Glomerular endothelial cell (primary cell): ENCODE measurements around the gene C1orf198. TPM values are rescaled to one million over a fixed set of nuclear protein-coding genes. Genes with fewer than 3 reads are reported as not detected.

Experiments used
- DNase-seq: peaks from one replicate; pipeline ENCODE4 v3.0.0-alpha.2; 2011; ENCODE audit warnings: low read depth, low spot score; ENCODE audit errors: extremely low read depth
- total RNA-seq: library from RNA; depleted of rRNA; stranded (reverse); fragments of >200 nt; gene quantifications from 2 replicates; pipeline ENCODE4 v1.2.3, GENCODE V29; 2015

Gene C1orf198
- total RNA-seq, 1 donor from 2014 or later = 83.2 TPM

DNA sequence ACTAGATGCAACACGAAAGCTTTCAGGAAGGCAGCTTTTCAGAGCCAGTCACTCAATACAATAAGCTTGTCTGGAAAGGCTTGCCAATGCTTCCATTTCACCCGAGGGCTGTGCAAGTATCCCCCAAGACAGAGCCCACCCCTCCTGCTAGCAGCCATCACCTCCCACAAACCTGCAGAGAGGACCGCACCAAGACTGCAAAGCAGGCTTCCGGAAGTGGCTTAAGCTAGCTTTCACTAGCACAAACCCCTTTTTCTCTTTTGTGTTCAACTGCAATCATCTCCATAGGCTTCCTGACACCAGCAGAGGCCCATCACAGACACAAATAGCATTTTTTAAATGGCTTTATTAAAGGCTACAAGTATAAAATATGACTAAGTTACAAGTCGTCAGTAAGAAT is 31.5 kb downstream of the C1orf198 start:
- no peak for DNase-seq

- no peak for DNase-seq
Measured at GRCh38 chr1:230836347-230836746, 32.0 kb downstream of the C1orf198 start.

- DNase-seq = no peak
Measured at GRCh38 chr1:230834292-230834691, 34.0 kb downstream of the C1orf198 start.

DNA sequence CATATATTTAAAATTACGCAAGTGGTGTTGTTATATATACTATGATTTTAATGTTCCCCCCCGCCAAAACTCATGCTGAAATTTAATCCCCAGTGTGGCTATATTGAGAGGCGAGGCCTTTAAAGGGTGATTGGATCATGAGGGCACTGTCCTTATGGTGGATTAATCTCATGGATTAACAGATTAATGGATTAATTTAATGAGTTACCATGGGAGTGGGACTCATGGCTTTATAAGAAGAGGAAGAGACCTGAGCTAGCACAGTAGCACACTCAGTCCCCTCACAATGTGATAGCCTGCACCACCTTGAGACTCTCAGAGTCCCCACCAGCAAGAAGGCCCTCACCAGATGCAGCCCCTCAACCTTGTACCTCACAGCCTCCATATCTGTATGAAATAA is 34.8 kb downstream of the C1orf198 start:
- no peak for DNase-seq

DNA sequence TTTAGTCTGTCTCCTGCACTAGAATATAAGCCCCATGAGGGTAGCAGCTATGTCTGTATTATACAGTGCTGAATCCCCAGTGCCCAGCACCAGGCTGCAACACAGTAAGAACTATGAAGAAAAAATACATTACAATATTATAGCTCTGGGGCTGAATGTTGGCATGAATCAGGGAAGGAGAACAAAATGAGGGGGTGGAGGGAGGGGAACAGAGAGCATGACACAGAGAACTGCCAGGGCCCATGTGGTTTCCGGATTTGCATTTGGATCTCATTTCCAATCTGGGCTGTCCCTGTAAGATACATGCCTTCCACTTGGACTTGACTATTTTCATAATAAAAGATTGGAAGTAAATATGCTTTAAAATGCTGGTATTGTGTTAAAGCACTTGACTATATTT is 35.8 kb downstream of the C1orf198 start:
- DNase-seq = no peak

DNA sequence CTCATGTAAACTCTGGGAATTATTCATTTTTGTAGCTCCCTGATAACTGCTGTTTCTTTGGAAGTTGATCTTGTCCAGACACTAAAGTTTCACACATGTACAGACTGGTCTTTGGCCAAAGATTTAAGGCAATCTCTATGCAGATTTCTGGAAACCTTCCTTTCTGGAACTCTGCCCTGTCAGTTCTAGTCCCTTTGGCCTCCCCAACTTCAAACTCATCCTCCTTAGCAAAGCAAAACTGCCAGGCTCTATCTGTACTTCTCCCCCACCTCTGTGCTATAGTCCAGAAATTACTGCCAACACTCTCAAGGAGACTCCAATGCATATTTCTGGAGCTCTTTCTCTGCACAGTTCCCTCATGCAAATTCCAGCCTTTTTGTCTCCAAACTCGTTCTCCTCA is 36.5 kb downstream of the C1orf198 start:
- no peak for DNase-seq

- no peak for DNase-seq
Measured at GRCh38 chr1:230828421-230828820, 39.9 kb downstream of the C1orf198 start.

DNA sequence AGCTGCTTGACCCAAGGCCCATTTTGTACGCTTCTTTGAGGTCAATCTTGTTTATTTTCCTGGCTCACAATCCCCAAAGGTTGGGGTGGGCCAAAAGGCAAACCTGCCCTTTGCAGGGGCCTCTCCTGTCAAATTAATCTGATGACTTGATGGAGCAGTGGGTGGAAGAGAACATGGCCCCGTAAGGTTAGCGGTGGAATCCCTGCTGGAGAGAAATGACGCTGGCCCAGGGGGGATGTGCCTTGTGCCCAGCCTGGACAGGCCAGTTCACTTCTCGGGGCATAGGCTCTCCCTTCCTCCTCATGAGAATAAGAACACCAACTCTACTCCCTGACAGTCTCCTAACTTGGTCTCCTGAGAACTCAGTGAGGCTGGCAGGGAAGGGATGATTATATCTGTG is 40.5 kb downstream of the C1orf198 start:
- DNase-seq = no peak

DNA sequence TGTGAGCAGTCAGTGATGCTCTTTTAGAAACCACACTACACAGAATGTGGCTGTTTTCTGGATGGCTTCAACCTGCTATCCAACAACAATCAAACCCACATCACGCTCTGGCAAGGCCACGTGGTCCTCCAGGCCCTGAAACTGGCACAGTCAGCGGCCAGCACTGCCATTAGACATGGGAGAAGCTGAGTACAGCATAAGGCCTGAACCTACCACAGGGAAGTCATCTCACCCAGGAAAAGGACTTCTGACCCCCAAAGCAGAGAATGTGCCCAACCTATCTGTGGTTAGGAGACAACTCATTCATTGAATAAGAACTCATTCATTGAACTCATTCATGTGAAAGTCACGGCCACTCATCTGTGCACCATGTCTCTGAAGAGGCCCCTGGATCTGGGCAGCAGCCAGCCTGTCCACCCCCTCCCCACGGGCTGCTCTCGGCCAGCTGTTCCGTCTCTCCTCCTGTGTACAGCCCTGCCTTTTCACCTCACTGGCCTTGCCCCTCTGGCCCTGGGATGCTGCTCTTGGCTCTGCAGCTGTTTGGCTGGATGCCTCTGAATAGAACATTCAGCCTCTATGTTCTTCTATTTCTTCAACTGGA is 41.1 kb downstream of the C1orf198 start:
- no peak for DNase-seq

DNA sequence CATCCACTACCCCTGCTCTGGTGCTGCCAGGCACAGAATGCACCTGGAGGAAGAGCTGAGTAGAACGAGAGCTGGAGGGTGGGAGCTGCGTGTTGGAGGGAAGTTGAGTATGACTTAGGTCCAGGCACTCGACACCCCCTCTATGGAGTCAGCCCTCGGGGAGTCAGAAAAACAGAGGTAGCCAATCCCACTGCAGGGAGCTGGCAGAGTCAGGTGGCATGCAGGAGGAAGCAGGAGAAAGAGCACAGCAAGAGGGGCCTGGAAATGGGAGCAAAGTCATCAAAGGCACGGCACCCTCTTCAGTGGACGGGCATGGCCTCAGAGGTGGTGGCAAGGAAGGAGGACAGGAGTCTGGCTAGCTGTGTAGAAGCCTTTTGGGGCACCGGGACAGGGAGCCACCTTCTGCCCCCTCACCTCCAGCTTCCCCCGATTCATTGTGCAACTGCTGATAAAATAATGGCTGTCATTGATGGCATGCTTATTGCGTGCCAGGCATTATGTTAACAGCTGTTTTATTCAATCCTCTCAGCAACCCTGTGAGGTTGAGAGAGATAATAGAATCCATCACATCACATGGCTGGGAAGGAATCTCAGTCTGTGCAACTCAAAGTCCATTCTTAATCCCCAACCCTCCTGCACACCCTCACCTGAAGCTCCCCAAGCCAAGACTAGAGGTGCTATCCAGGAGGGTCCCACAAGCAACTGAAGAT is 42.0 kb downstream of the C1orf198 start:
- no peak for DNase-seq

DNA sequence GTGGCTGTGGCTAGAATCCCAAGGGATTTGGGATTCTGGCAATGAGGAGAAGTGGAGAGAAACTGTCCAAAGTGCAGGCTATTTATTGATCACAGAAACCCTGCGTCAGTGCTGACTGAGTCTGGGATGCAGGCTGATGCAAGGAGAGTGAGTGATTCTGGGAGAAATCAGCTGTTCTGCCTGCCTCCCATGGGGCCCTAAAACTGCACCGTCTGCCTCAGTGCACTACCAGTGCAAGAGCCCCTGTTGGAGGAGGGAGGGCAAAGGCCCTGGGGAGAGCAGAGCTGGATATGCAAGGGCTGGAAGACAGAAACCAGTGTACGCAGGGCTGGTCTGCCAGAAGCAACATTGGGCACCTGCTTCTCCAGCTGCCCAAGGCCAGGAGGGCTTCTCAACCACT is 42.6 kb downstream of the C1orf198 start:
- no peak for DNase-seq

DNA sequence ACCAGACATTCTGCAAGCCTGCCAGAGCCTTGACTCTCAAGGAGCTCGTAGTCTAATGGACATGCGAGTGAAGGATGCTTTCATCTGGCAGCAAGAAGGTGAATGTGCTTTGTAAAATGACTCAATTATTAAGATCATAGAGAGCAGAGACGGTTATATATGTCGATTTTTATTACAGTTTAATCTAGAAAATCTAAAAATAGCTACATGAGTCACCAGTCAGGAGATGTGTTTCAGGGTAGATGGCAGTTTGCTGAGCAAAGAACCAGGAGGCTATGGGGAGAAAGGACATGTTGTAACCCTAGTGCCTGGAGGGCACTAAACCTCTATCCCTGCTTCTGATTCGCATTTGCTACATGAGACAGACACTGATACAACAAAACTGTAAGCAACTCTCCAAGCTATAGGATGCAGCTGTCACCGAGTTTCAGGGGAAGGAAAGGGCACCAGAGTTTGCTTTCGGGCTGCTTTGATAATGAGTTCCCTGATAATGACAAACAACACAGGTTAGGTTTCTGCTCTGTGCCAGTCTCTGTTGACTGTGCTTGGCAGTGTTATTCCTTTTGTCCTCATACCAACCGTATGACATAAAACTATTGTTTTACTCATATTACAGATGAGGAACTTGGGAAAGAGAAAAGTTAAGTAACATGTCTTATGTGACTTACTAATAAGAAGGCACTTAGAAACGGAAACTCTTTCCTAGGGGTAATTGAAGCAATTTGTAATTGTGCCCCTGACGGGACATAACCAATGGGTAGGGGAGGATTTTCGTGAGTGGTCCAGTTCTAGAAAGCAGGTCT is 43.2 kb downstream of the C1orf198 start:
- no peak for DNase-seq

- no peak for DNase-seq
Measured at GRCh38 chr1:230824551-230824918, 43.8 kb downstream of the C1orf198 start.

GRCh38 chr1:230823931-230824381 is 44.4 kb downstream of the C1orf198 start:
- DNase-seq = no peak

DNA sequence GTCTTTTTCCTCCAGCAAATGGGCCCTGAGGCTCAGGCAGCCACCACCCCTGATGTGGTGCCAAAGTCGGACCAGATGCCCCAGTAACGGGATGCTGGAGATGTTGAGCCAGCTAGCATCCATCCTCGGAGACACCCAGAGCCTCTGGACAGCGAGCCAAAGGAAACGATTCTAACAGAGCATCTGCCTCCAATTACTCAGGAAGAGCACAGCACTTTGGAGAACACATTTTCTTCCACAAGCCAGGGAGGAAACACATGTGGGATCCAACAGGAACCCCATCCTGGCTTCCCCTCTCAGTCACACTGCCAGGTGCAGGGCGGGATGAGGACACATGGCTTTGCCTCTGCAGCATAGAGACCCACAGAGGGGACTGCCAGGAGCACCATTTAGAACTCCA is 44.9 kb downstream of the C1orf198 start:
- DNase-seq = no peak

GRCh38 chr1:230822092-230822581 is 46.2 kb downstream of the C1orf198 start:
- no peak for DNase-seq

- no peak for DNase-seq
Measured at GRCh38 chr1:230821346-230821745, 47.0 kb downstream of the C1orf198 start.

GRCh38 chr1:230820568-230820967 is 47.8 kb downstream of the C1orf198 start:
- DNase-seq = no peak

DNA sequence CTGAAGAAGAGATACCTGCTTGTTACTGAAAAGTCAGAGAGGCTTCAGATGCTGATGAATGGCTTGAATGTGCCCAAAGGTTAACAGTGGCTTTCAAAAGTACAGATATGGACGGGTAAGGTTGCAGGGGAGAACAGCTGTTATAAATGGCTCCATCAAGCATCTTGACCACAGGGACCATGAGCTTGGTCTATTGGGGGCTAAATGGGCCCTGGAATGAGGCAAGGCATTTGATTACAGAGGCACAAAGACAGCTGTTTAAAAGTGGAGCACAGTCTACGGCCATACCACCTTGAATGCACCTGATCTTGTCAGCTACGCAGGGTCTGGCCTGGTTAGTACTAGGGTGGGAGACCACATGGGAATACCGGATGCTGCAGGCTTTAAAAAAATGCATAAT is 48.3 kb downstream of the C1orf198 start:
- no peak for DNase-seq

- no peak for DNase-seq
Measured at GRCh38 chr1:230818901-230819300, 49.4 kb downstream of the C1orf198 start.

DNA sequence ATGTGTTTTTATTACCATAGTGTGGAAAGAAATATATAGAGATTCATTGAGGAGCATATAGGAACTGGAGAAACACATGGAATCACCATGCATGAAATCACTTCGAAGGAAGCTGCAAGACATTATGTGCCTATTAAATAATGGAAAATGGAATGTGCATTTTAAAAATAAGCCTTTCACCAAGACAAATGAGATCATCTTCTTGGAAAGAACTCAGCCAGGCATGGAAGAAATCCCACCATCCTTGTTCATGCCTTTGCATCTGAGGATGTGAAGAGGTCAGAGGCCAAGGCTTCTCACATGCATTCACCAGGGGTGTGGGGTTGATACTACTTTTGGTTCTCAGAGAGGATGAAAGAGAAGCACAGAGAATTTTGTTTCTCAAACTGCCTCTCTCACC is 50.0 kb downstream of the C1orf198 start:
- no peak for DNase-seq

DNA sequence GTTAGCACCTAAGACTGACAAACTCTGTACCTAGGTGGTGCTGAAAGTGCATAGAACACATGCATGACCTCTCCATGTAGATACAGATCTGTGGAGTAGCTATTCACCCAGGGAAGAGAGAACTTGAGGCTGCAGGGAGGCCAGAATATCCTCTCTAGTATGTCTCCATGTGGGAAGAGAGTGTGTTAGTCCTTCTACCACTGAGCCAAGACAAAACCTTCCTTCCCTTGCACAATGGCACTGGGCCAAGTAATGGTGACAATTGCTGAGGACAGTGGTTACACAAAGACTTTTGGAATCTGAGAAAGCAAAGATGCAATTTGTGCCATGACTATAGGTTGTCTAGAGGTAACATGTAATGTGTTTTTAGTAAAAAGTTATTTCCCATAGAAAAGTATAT is 52.3 kb downstream of the C1orf198 start:
- no peak for DNase-seq
